HUES48 (cell line): ENCODE measurements around the gene IL6ST.

Experiments used
- H3K27ac ChIP-seq: one replicate; pipeline ENCODE4 v1.7.0; 2013; ENCODE audit warnings: low read depth, low read length, inconsistent platforms
- H3K27me3 ChIP-seq: 2 replicates; pipeline ENCODE4 v1.6.1; 2013; ENCODE audit warnings: mild to moderate bottlenecking, low read length; ENCODE audit not compliant: control insufficient read depth, insufficient read depth
- H3K36me3 ChIP-seq: 2 replicates; pipeline ENCODE4 v1.6.1; 2013; ENCODE audit warnings: low read length; ENCODE audit not compliant: control insufficient read depth, insufficient read depth
- H3K4me1 ChIP-seq: 2 replicates; pipeline ENCODE4 v1.6.1; 2013; ENCODE audit warnings: mild to moderate bottlenecking, low read length; ENCODE audit not compliant: control insufficient read depth, insufficient read depth
- H3K4me3 ChIP-seq: 2 replicates; pipeline ENCODE4 v1.5.1; 2013; ENCODE audit warnings: mild to moderate bottlenecking, low read depth, low read length
- H3K9ac ChIP-seq: 2 replicates; pipeline ENCODE4 v1.6.1; 2013; ENCODE audit warnings: mild to moderate bottlenecking, low read depth, low read length, moderate library complexity
- H3K9me3 ChIP-seq: 2 replicates; pipeline ENCODE4 v1.6.1; 2013; ENCODE audit warnings: low read length; ENCODE audit not compliant: control insufficient read depth, insufficient read depth

IL6ST gene

GRCh38 chr5:55919625-55920024 is 75.1 kb downstream of the IL6ST start:
- H3K4me1 ChIP-seq = no peaks in the 10 kb centered on the region
- no peak overlapping the region for H3K4me3 ChIP-seq
- H3K36me3 ChIP-seq = no peaks in the 10 kb centered on the region
- H3K27ac ChIP-seq = no peak overlapping the region
- no peaks in the 10 kb centered on the region for H3K9me3 ChIP-seq
- no peak overlapping the region for H3K9ac ChIP-seq
- no peaks in the 10 kb centered on the region for H3K27me3 ChIP-seq

GRCh38 chr5:55918087-55919035 is 76.4 kb downstream of the IL6ST start:
- H3K27me3 ChIP-seq = no peaks in the 10 kb centered on the region

DNA sequence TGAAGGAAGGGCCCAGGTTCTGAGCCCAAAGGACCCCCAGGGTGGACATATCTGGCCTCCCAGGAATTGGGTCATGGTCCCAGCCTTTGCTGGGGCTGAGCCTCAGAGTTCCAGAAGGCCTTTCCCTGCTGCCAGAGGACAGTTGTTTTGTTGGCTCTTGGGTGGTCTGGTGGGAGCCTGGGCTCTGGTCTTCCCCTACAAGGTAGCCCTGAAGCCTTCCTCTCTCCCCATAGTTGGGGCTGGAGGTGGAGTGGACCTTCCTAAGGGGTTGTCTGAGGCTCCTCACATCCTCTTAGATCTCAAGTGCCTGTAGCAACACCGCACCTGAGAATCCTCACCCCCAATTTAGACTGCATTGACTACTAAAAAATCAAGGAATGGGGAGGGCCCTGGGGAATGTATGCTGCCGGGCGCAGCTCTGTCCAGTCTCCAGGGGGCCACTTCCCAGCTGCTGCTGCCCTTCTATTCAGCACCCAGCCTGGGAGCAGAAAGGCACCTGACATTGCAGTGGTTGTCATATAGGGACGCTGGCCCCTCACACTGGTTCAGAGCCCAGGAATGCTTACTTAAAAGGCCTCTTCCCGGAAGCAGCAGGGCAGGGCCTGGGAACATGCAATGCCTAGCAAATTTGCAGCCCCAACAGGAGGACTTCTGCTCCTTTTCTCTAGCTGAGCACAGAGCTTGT is 77.2 kb downstream of the IL6ST start:
- Histone ChIP-seq H3K9ac (no peak overlapping the region), H3K27me3 (no peaks in the 10 kb centered on the region), H3K27ac (no peak overlapping the region), H3K4me3 (no peak overlapping the region), H3K36me3 (no peaks in the 10 kb centered on the region), H3K4me1 (no peaks in the 10 kb centered on the region), H3K9me3 (no peaks in the 10 kb centered on the region)

More at GRCh38 chr5:55918087-55919035, 76.4 kb downstream of the IL6ST start:
- no peak overlapping the region for H3K4me3 ChIP-seq
- H3K27ac ChIP-seq = no peak overlapping the region
- no peaks in the 10 kb centered on the region for H3K4me1 ChIP-seq
- no peaks in the 10 kb centered on the region for H3K9me3 ChIP-seq
- no peak overlapping the region for H3K9ac ChIP-seq
- no peaks in the 10 kb centered on the region for H3K36me3 ChIP-seq

GRCh38 chr5:55916986-55917385 is 77.8 kb downstream of the IL6ST start:
- no peak overlapping the region for H3K4me3 ChIP-seq
- no peaks in the 10 kb centered on the region for H3K9me3 ChIP-seq
- no peaks in the 10 kb centered on the region for H3K4me1 ChIP-seq
- H3K27ac ChIP-seq = no peak overlapping the region
- no peaks in the 10 kb centered on the region for H3K27me3 ChIP-seq
- H3K36me3 ChIP-seq = no peaks in the 10 kb centered on the region
- H3K9ac ChIP-seq = no peak overlapping the region

DNA sequence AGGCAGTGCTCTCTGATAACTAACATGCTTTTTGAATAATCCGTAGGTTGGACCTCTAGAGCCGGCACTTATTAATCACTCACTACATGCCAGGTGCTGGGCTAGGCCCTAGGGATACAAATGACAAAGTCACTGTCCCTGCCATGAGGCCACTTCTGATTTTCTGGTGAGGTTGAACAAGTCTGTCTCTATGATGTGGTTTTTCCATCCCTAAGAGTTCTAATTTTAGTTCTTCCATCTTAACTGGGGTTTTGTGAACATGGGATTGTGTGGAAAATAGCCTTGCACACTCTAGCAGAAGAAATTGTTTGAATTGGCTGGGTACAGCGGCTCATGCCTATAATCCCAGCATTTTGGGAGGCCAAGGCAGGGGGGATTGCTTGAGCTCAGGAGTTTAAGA is 79.0 kb downstream of the IL6ST start:
- no peaks in the 10 kb centered on the region for H3K9me3 ChIP-seq
- H3K27me3 ChIP-seq = no peaks in the 10 kb centered on the region
- no peaks in the 10 kb centered on the region for H3K36me3 ChIP-seq
- H3K4me3 ChIP-seq = no peak overlapping the region
- no peak overlapping the region for H3K9ac ChIP-seq
- no peaks in the 10 kb centered on the region for H3K4me1 ChIP-seq
- H3K27ac ChIP-seq = no peak overlapping the region

- Histone ChIP-seq H3K9ac (no peak overlapping the region), H3K27ac (no peak overlapping the region), H3K36me3 (no peaks in the 10 kb centered on the region), H3K4me3 (no peak overlapping the region), H3K27me3 (no peaks in the 10 kb centered on the region), H3K9me3 (no peaks in the 10 kb centered on the region), H3K4me1 (no peaks in the 10 kb centered on the region)
Observed at GRCh38 chr5:55914971-55915370, 79.8 kb downstream of the IL6ST start.

GRCh38 chr5:55913466-55914413 is 81.0 kb downstream of the IL6ST start:
- Histone ChIP-seq H3K9ac (no peak overlapping the region), H3K36me3 (no peaks in the 10 kb centered on the region), H3K27me3 (no peaks in the 10 kb centered on the region), H3K4me3 (no peak overlapping the region), H3K27ac (no peak overlapping the region), H3K9me3 (no peaks in the 10 kb centered on the region), H3K4me1 (no peaks in the 10 kb centered on the region)

DNA sequence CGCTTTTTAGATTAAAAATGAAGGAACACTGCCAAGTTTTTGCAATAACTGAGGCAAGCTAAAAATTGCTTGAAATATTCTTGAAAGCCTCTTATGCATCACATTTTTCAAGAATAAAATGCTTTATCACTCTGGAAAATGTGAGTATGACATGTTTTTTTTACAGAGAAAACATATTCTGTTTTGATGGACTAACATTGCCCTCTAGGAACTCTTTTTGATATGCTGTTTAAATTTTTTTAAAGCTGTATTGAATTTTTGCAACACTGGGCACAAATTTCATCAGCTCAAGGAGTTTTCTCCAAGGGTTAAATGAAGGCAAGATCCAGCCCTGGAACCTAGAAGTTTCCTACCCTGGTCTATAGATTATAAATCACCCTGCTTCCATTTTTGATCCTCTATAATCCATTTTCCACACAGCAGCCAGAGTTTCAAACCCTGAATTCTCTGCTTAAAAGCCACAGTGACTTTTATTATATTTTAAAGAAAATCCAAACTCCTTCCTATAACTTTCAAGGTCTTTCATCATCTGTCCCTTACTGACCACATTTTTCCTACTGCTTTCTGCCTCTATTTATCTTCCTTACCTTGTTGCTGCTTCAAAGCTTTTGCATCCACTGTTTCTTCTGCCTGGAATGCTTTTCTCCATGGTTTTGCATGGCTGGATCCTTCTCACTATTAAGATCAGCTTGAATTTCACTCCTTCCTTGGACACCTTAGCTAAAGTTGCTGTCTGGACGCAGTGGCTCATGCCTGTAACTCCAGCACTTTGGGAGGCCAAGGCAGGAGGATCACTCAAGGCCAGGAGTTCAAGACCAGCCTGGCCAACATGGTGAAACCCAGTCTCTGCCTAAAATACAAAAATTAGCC is 82.7 kb downstream of the IL6ST start:
- Histone ChIP-seq H3K36me3 (no peaks in the 10 kb centered on the region), H3K4me1 (no peaks in the 10 kb centered on the region), H3K4me3 (no peak overlapping the region), H3K9ac (no peak overlapping the region), H3K27me3 (no peaks in the 10 kb centered on the region), H3K27ac (no peak overlapping the region), H3K9me3 (no peaks in the 10 kb centered on the region)

DNA sequence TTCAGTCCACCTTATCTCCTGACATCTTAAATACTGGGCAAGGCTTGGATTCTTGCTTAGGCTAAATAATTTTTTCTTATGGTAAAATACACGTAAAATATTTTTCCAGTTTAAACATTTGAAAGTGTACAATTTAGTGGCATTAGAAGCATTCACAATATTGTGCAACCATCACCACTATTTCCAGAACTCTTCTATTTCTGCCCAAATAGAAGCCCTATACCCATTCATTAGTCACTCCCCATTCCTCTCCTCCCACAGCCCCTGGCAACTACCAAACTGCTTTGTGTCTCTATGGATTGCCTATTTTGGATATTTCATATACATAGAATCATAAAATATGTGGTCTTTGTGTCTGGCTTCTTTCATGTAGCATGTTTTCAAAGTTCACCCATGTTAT is 86.0 kb downstream of the IL6ST start:
- no peaks in the 10 kb centered on the region for H3K36me3 ChIP-seq
- no peak overlapping the region for H3K27ac ChIP-seq

DNA sequence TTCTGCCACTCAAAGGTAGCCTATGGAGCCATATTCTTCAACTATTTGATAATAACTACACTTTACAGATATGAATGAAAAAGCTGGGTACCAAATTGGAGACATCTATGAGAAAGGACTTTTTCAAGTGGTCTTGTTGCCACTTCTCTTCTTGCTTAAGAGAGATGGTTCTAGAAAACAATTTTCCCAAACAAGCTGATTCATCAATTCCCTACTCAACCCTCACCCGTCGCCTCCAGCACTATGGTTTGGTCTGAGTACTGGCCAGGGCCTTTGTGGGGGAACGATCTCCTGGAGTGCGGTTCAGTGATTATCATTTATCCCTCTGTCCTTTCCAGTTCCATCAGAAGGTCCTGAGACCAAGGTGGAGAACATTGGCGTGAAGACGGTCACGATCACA is 86.8 kb downstream of the IL6ST start:
- Histone ChIP-seq H3K4me1 (no peaks in the 10 kb centered on the region), H3K27ac (no peak overlapping the region), H3K27me3 (no peaks in the 10 kb centered on the region), H3K9me3 (no peaks in the 10 kb centered on the region), H3K36me3 (no peaks in the 10 kb centered on the region), H3K4me3 (no peak overlapping the region), H3K9ac (no peak overlapping the region)

More for the DNA sequence above, 86.0 kb downstream of the IL6ST start:
- Histone ChIP-seq H3K9me3 (no peaks in the 10 kb centered on the region), H3K4me1 (no peaks in the 10 kb centered on the region), H3K27me3 (no peaks in the 10 kb centered on the region), H3K9ac (no peak overlapping the region), H3K4me3 (no peak overlapping the region)
